D721Med (cell line): Measurements from ENCODE around the gene ITPR3.

Experiments
- DNase-seq: peaks from one replicate; pipeline ENCODE4 v3.0.0; 2011; ENCODE audit warnings: low spot score; ENCODE audit not compliant: insufficient read length
- FAIRE-seq: peaks from 2 replicates; lab custom pipeline; 2011; peaks lifted over from hg19 to GRCh38; lab: Jason Lieb, UNC
- TF ChIP-seq, protein P1 (sequence below): IDR thresholded peaks from 2 replicates; pipeline ENCODE4 v1.5.1; 2012; ENCODE audit warnings: mild to moderate bottlenecking, control low read depth; ENCODE audit not compliant: insufficient read depth; ENCODE audit errors: missing control alignments

The ITPR3 gene

DNA sequence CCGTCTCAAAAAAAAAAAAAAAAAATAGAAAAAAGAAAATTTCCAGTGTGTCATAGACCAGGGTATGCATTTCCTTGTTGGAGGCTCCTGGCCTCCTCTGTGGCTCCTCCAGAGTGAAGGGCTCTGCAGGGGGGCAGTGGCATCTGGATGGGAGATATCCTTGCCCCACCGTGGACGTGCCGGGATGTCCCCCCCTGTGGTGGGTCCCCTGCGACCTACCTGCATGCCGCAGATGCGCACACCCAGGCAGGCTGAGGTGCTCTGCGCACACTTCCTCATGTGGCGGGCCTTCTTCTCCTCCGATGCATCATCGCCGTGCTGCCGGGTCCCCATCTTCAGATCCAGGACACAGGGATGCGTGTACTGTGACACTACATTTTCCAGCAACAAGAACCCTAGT is 104.1 kb downstream of the ITPR3 start:
- TF ChIP-seq, protein P1, sequence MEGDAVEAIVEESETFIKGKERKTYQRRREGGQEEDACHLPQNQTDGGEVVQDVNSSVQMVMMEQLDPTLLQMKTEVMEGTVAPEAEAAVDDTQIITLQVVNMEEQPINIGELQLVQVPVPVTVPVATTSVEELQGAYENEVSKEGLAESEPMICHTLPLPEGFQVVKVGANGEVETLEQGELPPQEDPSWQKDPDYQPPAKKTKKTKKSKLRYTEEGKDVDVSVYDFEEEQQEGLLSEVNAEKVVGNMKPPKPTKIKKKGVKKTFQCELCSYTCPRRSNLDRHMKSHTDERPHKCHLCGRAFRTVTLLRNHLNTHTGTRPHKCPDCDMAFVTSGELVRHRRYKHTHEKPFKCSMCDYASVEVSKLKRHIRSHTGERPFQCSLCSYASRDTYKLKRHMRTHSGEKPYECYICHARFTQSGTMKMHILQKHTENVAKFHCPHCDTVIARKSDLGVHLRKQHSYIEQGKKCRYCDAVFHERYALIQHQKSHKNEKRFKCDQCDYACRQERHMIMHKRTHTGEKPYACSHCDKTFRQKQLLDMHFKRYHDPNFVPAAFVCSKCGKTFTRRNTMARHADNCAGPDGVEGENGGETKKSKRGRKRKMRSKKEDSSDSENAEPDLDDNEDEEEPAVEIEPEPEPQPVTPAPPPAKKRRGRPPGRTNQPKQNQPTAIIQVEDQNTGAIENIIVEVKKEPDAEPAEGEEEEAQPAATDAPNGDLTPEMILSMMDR: no peak
- DNase-seq: no peak
- no peak for FAIRE-seq

DNA sequence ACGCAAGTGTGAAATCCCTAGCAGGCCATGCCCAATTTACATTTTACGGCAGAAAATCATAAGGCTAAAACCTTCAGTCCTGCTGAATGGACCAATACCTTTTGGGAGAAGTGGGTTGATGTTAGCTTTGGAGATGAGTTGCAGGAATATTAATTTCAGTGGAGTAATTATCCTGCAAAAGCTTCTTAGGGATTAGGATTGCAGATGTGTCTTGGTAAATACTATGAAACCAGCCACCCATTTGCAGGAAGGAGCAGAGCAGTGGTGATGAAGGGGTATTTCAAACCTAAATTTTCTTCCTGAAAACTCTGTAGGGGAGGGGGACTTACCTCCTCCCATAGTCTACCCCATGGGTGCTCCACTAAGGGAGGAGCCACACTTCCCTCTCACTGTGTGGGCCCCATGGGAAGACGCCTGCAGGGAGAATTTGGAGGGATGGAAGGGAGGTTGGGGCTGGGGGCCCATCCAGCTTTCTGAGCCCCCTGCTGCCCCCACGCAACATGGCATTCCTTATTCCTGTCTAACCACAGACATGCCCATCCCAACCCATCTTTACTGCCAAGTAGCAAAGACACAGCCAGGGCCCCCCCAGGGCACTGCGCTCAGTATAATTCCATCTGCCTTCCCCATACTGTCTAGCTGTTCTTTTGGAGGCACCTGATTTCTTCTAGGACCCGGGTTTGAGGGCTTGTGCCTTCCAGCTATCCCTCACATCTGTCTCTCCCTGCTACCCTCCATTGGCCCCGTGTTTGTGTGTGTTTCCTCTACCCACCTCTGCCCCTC is 105.0 kb downstream of the ITPR3 start:
- TF ChIP-seq, protein P1: no peak
- DNase-seq: peak; percentile 92
- FAIRE-seq: peak; percentile 82

DNA sequence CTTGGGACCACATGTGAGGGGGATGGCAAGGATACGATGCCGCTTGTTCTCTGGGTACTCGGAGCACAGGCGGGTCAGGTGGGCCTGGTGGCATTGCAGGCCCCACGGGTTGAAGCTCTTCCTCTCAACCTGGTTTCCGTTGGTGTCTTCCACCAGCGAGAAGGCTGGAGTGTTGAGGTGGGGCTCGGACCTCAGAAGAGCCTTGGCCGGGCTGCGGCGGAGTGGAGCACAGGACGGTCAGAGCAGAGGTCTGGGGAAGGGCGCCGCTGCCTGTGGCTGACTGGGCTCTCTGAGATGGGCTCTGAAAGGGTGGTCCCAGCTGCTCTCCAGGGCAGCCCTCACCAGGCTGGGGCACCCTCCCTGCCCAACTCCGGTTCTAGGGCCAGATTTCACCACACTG is 105.6 kb downstream of the ITPR3 start:
- no peak for FAIRE-seq
- TF ChIP-seq, protein P1: no peak

DNA sequence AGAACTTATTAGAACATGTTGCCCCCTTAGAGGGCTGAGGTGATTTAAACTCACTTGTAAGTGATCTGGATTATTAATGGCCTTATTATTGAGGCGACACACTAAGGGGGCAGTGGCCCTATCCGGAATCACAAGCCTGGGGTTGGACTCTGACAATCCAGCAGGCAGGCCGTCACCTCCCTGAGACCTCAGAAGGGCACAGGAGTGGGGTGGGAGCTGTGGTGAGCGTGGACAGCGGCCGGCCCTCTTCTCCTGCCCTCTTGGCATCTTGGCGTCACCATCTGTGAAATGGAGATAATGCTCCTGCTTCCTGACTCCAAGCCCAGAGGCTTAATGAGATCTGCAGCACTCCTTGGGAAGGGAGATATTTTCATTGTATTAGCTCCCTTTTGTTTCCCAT is 106.0 kb downstream of the ITPR3 start:
- DNase-seq (no peak), FAIRE-seq (no peak)
- TF ChIP-seq, protein P1: no peak

More for the DNA sequence above, 105.6 kb downstream of the ITPR3 start:
- no peak for DNase-seq

DNA sequence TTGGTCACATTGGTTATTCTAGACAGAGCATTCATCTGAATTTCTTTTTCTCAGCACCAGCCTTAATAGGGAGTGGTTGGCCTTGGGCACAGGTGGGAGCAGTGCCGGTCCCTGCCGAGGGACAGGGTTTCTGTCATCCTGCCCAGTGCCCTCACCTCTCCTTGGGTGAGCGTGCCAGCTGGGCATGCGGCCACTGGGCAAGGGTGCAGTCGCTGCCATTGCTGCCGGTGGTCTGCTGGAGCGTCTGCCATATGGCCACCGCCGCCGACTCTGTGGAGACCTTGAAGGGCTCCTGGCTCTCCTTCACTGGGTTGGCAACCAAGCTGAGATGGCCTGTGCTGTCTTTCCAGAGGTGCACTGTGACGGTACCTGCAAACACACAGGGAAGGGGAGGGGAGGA is 106.8 kb downstream of the ITPR3 start:
- FAIRE-seq: no peak
- TF ChIP-seq, protein P1: no peak
- DNase-seq: no peak

DNA sequence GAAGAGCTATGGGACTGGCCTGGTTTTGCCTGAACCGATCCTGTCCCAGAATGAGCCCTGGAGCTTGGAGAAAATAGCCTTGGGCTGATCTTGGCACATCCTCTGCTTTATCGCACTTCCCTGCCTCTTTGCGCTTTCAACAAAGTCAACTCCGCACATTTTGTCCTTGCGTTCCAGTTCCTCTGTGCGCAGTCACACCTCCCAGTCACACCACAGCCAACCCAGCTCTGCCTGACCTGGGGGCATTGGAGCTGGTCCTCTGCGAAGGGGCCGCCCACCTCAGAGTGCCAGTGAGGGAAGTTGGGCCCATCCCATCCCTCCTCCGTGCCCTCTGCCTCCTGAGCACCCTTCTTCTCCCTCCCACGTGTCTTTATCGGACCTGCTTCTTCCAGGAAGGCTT is 107.3 kb downstream of the ITPR3 start:
- FAIRE-seq: no peak
- TF ChIP-seq, protein P1: no peak
- no peak for DNase-seq

DNA sequence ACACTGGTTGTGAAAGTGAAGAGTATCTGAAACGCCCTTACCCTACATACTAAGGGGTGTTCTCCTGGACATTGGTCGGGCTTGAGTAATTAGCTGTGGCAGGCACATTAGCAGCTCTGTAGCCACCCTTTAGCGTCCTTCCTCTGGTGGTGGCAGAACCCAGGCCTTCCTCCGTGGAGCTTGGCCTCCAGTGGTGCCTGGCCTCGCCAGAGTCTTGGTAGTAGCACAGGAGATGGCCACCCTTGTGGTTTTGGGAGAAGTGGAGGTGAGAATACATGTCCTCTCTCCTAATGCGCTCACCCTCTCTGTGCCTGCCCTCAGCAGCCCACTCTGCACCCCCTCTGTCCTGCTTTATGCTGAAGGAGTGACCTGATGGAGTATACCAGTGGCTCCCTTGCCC is 107.9 kb downstream of the ITPR3 start:
- DNase-seq (no peak), FAIRE-seq (no peak)
- TF ChIP-seq, protein P1: no peak
